ENCODE measurements around the gene IL1RAP. TPM values are rescaled to one million over a fixed set of nuclear protein-coding genes. Genes with fewer than 3 reads are reported as not detected.
A peak's percentile ranks its signal among the peaks of the same experiment; 100 is the strongest.

IL1RAP gene
- polyA plus RNA-seq, 3 donors: 8.0 to 12.6 (median 11.8) TPM

- Mint-ChIP-seq H3K36me3 (peaks cover 7 to 23% of the 10 kb centered on the region in 2 donors), H3K27me3 (ENCODE audit: low read depth in 3 of 3) (peaks cover 0 to 3% (median 1%) of the 10 kb centered on the region in 3 donors), H3K9me3 (no peaks in the 10 kb centered on the region), H3K27ac (peak overlapping the region; percentile 63 to 92 (median 91)), H3K4me3 (no peak overlapping the region), H3K4me1 (peaks cover 43% of the 10 kb centered on the region)
- Histone ChIP-seq H3K36me3 (replicated peaks in 1 of 2; ENCODE audit: control insufficient read depth in 1 of 2, insufficient read depth in 2 of 2, low read length in 2 of 2) (no peaks in the 10 kb centered on the region), H3K4me2 (replicated peaks; ENCODE audit: extremely low read depth, low read length, poor library complexity, severe bottlenecking) (peak overlapping the region; percentile 3), H4K20me1 (ENCODE audit: insufficient read depth, low read length) (no peaks in the 10 kb centered on the region), H3K27me3 (ENCODE audit: control insufficient read depth in 2 of 2, insufficient read depth in 2 of 2, low read length in 2 of 2) (no peaks in the 10 kb centered on the region), H3K9ac (ENCODE audit: insufficient read depth, low read length, poor library complexity, severe bottlenecking) (no peak overlapping the region), H2AFZ (ENCODE audit: insufficient read depth, low read depth, low read length, poor library complexity, severe bottlenecking) (no peak overlapping the region), H3K4me3 (replicated peaks in 1 of 3; ENCODE audit: low read depth in 2 of 3, low read length in 3 of 3) (no peak overlapping the region), H3K27ac (ENCODE audit: low read depth in 1 of 2, low read length in 2 of 2) (peak overlapping the region in 1 of 2 donors; percentile 72), H3K4me1 (ENCODE audit: control insufficient read depth in 1 of 2, insufficient read depth in 2 of 2, low read length in 2 of 2) (peaks cover 33 to 40% of the 10 kb centered on the region in 2 donors), H3K79me2 (ENCODE audit: insufficient read depth, low read length) (no peaks in the 10 kb centered on the region), H3K9me3 (replicated peaks in 1 of 2; ENCODE audit: control insufficient read depth in 1 of 2, insufficient read depth in 1 of 2, low read length in 2 of 2) (no peaks in the 10 kb centered on the region)
- 20% methylated on average over 1 of the region's 4 CpGs for WGBS (ENCODE audit: insufficient coverage)
- DNase-seq: peak; percentile 32 to 52 (median 49)
- intact Hi-C loops (cut with micrococcal nuclease): loop anchor here (2.0 to 5.0 kb wide), 2 partner anchors 30 to 36 kb away; no protein-coding TSS in a partner anchor
- TF ChIP-seq CTCF (IDR thresholded peaks at IDR 0.05): no peak
Measured at GRCh38 chr3:190586631-190587011, 72.7 kb downstream of the IL1RAP start.

- intact Hi-C loops (cut with micrococcal nuclease): loop anchor here in 1 of 2 donors (5.0 kb wide), 1 partner anchor 34 kb away; no protein-coding TSS in a partner anchor
- Histone ChIP-seq H3K79me2 (ENCODE audit: insufficient read depth, low read length) (no peaks in the 10 kb centered on the region), H3K36me3 (replicated peaks in 1 of 2; ENCODE audit: control insufficient read depth in 1 of 2, insufficient read depth in 2 of 2, low read length in 2 of 2) (no peaks in the 10 kb centered on the region), H3K27me3 (ENCODE audit: control insufficient read depth in 2 of 2, insufficient read depth in 2 of 2, low read length in 2 of 2) (no peaks in the 10 kb centered on the region), H3K4me3 (replicated peaks in 1 of 3; ENCODE audit: low read depth in 2 of 3, low read length in 3 of 3) (no peak overlapping the region), H3K4me1 (ENCODE audit: control insufficient read depth in 1 of 2, insufficient read depth in 2 of 2, low read length in 2 of 2) (peaks cover 33 to 40% of the 10 kb centered on the region in 2 donors), H3K27ac (ENCODE audit: low read depth in 1 of 2, low read length in 2 of 2) (peak overlapping the region in 1 of 2 donors; percentile 50), H3K4me2 (replicated peaks; ENCODE audit: extremely low read depth, low read length, poor library complexity, severe bottlenecking) (no peak overlapping the region), H4K20me1 (ENCODE audit: insufficient read depth, low read length) (no peaks in the 10 kb centered on the region), H3K9ac (ENCODE audit: insufficient read depth, low read length, poor library complexity, severe bottlenecking) (no peak overlapping the region), H2AFZ (ENCODE audit: insufficient read depth, low read depth, low read length, poor library complexity, severe bottlenecking) (no peak overlapping the region), H3K9me3 (replicated peaks in 1 of 2; ENCODE audit: control insufficient read depth in 1 of 2, insufficient read depth in 1 of 2, low read length in 2 of 2) (no peaks in the 10 kb centered on the region)
- Mint-ChIP-seq H3K27ac (peak overlapping the region; percentile 33 to 92 (median 82)), H3K27me3 (ENCODE audit: low read depth in 3 of 3) (peaks cover 0 to 3% (median 1%) of the 10 kb centered on the region in 3 donors), H3K9me3 (peaks cover 0 to 9% (median 5%) of the 10 kb centered on the region in 7 donors), H3K4me1 (peaks cover 43% of the 10 kb centered on the region), H3K36me3 (peaks cover 7 to 28% of the 10 kb centered on the region in 2 donors), H3K4me3 (no peak overlapping the region)
- no CpG with 5 or more reads among the region's 2 CpGs for WGBS (ENCODE audit: insufficient coverage)
- TF ChIP-seq CTCF (IDR thresholded peaks at IDR 0.05): no peak
- peak in 1 of 3 donors; percentile 20 for DNase-seq
Measured at GRCh38 chr3:190588570-190588969, 74.7 kb downstream of the IL1RAP start.

Measured in CD14-positive monocyte (primary cell).